Type B pancreatic cell (in vitro differentiated cells): ENCODE results near the gene ADGRG6. TPM values are rescaled to one million over a fixed set of nuclear protein-coding genes. Genes with fewer than 3 reads are reported as not detected.
"Not testable (repeated sequence)": the region's sequence is repeated elsewhere in the genome, so short reads cannot be mapped to it uniquely, and the experiment has no call there.

Experiments
- DNase-seq: peaks from one replicate; pipeline ENCODE4 v3.0.0; 2021; ENCODE audit warnings: mixed read lengths; ENCODE audit not compliant: unreplicated experiment; ENCODE audit errors: extremely low spot score
- H3K27ac Mint-ChIP-seq: 2 replicates; pipeline ENCODE4 v1.8.0; 2021; ENCODE audit warnings: mild to moderate bottlenecking, mixed read lengths
- H3K27me3 Mint-ChIP-seq: 2 replicates; pipeline ENCODE4 v1.8.0; 2021; ENCODE audit warnings: mixed read lengths
- H3K36me3 Mint-ChIP-seq: 2 replicates; pipeline ENCODE4 v1.8.0; 2021; ENCODE audit warnings: mixed read lengths
- H3K4me1 Mint-ChIP-seq: one replicate; pipeline ENCODE4 v1.8.0; 2021; ENCODE audit warnings: mixed read lengths; ENCODE audit not compliant: unreplicated experiment
- H3K4me3 Mint-ChIP-seq: 2 replicates; pipeline ENCODE4 v1.8.0; 2021; ENCODE audit warnings: mild to moderate bottlenecking, mixed read lengths
- H3K9me3 Mint-ChIP-seq: 2 replicates; pipeline ENCODE4 v1.8.0; 2021; ENCODE audit warnings: mixed read lengths
- total RNA-seq: library from RNA; stranded (reverse); gene quantifications from 2 replicates; pipeline ENCODE4 v1.2.1, GENCODE V29; 2021; ENCODE audit warnings: low replicate concordance
- TF ChIP-seq, protein P1 (sequence below): fragments of 200-600 bp; sonication (generic); conservative IDR thresholded peaks from 2 replicates; pipeline ENCODE4 v1.5.0; 2021; ENCODE audit warnings: antibody characterized with exemption, mild to moderate bottlenecking

The ADGRG6 gene
- total RNA-seq, 1 donor from 2014 or later: 26.7 TPM

DNA sequence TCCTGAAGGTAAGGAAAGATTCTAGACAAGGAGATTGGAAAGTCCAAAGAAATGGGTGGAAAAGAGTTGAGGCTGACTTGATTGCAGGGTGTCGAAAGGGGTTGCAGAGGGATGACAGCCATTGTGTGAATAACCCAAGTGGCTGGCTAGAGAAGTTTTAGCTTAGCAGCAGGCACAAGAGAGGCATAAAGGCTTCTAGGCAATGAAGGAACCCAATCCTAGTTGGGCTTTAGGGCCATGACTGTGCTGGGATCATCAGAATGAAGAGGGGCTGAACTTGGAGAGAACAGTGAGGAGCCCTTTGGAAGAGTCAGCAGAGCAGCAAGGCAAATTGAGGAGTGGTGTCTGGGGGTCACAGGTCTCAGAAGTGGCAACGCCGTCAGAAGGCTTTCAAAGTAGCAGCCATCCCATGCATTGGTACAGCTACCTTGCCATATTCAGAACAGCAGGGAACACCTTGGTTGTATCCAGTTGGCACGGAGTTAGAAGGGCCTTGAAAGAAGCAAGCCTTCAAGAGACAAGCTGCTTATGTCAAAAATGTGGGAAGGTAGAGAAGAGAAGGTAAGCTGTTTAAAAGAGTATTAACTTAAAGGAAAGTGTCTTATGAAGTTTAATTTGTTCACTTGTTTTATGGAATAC is 146.4 kb downstream of the ADGRG6 start:
- Mint-ChIP-seq H3K27me3 (no peaks in the 10 kb centered on the region), H3K9me3 (no peaks in the 10 kb centered on the region), H3K4me3 (no peak overlapping the region), H3K36me3 (no peaks in the 10 kb centered on the region), H3K4me1 (no peaks in the 10 kb centered on the region), H3K27ac (no peak overlapping the region)
- TF ChIP-seq, protein P1, sequence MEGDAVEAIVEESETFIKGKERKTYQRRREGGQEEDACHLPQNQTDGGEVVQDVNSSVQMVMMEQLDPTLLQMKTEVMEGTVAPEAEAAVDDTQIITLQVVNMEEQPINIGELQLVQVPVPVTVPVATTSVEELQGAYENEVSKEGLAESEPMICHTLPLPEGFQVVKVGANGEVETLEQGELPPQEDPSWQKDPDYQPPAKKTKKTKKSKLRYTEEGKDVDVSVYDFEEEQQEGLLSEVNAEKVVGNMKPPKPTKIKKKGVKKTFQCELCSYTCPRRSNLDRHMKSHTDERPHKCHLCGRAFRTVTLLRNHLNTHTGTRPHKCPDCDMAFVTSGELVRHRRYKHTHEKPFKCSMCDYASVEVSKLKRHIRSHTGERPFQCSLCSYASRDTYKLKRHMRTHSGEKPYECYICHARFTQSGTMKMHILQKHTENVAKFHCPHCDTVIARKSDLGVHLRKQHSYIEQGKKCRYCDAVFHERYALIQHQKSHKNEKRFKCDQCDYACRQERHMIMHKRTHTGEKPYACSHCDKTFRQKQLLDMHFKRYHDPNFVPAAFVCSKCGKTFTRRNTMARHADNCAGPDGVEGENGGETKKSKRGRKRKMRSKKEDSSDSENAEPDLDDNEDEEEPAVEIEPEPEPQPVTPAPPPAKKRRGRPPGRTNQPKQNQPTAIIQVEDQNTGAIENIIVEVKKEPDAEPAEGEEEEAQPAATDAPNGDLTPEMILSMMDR: no peak
- no peak for DNase-seq

- H3K27ac Mint-ChIP-seq, H3K9me3 Mint-ChIP-seq, H3K36me3 Mint-ChIP-seq, H3K4me3 Mint-ChIP-seq, H3K4me1 Mint-ChIP-seq, DNase-seq, H3K27me3 Mint-ChIP-seq: not testable (repeated sequence)
Observed at GRCh38 chr6:142450856-142451255, 149.0 kb downstream of the ADGRG6 start.

- H3K27me3 Mint-ChIP-seq: no peaks in the 10 kb centered on the region
- H3K36me3 Mint-ChIP-seq: no peaks in the 10 kb centered on the region
- DNase-seq: no peak
- no peaks in the 10 kb centered on the region for H3K4me1 Mint-ChIP-seq
- no peaks in the 10 kb centered on the region for H3K9me3 Mint-ChIP-seq
- TF ChIP-seq, protein P1: no peak
- no peak overlapping the region for H3K4me3 Mint-ChIP-seq
- no peak overlapping the region for H3K27ac Mint-ChIP-seq
Observed at GRCh38 chr6:142452993-142453392, 151.2 kb downstream of the ADGRG6 start.

GRCh38 chr6:142454196-142454595 is 152.4 kb downstream of the ADGRG6 start:
- H3K36me3 Mint-ChIP-seq, H3K4me1 Mint-ChIP-seq, DNase-seq, H3K4me3 Mint-ChIP-seq, H3K27ac Mint-ChIP-seq, H3K9me3 Mint-ChIP-seq, H3K27me3 Mint-ChIP-seq: not testable (repeated sequence)

DNA sequence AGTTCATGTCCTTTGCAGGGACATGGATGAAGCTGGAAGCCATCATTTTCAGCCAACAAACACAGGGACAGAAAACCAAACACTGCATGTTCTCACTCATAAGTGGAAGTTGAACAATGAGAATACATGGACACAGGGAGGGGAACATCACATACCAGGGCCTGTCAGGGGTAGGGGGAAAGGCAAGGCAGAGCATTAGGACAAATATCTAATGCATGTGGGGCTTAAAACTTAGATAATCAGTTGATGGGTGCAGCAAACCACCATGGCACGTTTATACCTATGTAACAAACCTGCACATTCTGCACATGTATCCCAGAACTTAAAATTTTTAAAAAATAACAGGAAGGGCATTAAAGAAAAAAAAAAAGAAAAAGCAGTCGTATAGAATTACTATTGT is 153.0 kb downstream of the ADGRG6 start:
- H3K4me3 Mint-ChIP-seq, DNase-seq, H3K27ac Mint-ChIP-seq, H3K9me3 Mint-ChIP-seq, H3K4me1 Mint-ChIP-seq, H3K36me3 Mint-ChIP-seq, H3K27me3 Mint-ChIP-seq: not testable (repeated sequence)

- H3K4me3 Mint-ChIP-seq: no peak overlapping the region
- DNase-seq: no peak
- H3K27me3 Mint-ChIP-seq: no peaks in the 10 kb centered on the region
- no peaks in the 10 kb centered on the region for H3K36me3 Mint-ChIP-seq
- no peaks in the 10 kb centered on the region for H3K4me1 Mint-ChIP-seq
- TF ChIP-seq, protein P1: no peak
- H3K27ac Mint-ChIP-seq: no peak overlapping the region
- no peaks in the 10 kb centered on the region for H3K9me3 Mint-ChIP-seq
Observed at GRCh38 chr6:142455957-142456589, 154.3 kb downstream of the ADGRG6 start.

- no peaks in the 10 kb centered on the region for H3K4me1 Mint-ChIP-seq
- H3K27me3 Mint-ChIP-seq: no peaks in the 10 kb centered on the region
- no peaks in the 10 kb centered on the region for H3K9me3 Mint-ChIP-seq
- DNase-seq: no peak
- no peaks in the 10 kb centered on the region for H3K36me3 Mint-ChIP-seq
- H3K4me3 Mint-ChIP-seq: no peak overlapping the region
- H3K27ac Mint-ChIP-seq: no peak overlapping the region
- TF ChIP-seq, protein P1: no peak
Observed at GRCh38 chr6:142457638-142458406, 156.0 kb downstream of the ADGRG6 start.
